B cell (primary cell): ENCODE data around the gene ITGA7. TPM values are rescaled to one million over a fixed set of nuclear protein-coding genes. Genes with fewer than 3 reads are reported as not detected.

Experiments
- ATAC-seq: fragments of 200-7000 bp; cut with Tn5 transposase; one replicate; pipeline ENCODE4 v1.10.0; 2021; ENCODE audit warnings: low read depth, mild to moderate bottlenecking, moderate number of reproducible peaks, moderate library complexity
- CTCF ChIA-PET: fragments of 350-600 bp; sonication (Branson Sonifier 250); formaldehyde crosslinking; loops from one replicate; lab custom pipeline; 2021; ENCODE audit warnings: antibody characterized with exemption, inconsistent platforms; lab: Charles Lee
- POLR2A ChIA-PET: fragments of 350-600 bp; sonication (Branson Sonifier 250); formaldehyde crosslinking; loops from one replicate; lab custom pipeline; 2021; ENCODE audit warnings: antibody characterized with exemption; lab: Charles Lee
- DNase-seq: peaks from one replicate; pipeline ENCODE4 v3.0.0; 2013
- H2AFZ ChIP-seq: 2 replicates; pipeline ENCODE4 v1.6.1; 2012; ENCODE audit warnings: mild to moderate bottlenecking, low read depth, low read length; ENCODE audit not compliant: insufficient read depth, poor library complexity, severe bottlenecking
- H3K27ac ChIP-seq, 2 donors: 1 replicate in 1 of 2; 2 replicates in 1 of 2; pipeline ENCODE4 v1.5.1; 2012 to 2013; ENCODE audit warnings: low read length in 2 of 2, mild to moderate bottlenecking in 2 of 2, moderate library complexity in 1 of 2
- H3K27me3 ChIP-seq, 4 experiments: fragments of 200-600 bp in 1 of 4; sonication (generic) in 1 of 4; replicated peaks in 1 of 4; 1 replicate in 2 of 4; 2 replicates in 2 of 4; pipeline versions ENCODE4 v1.6.1 to v1.7.0; 2013 to 2016; ENCODE audit warnings: low read length in 3 of 4, mild to moderate bottlenecking in 2 of 4, mixed read lengths in 1 of 4, moderate library complexity in 1 of 4; ENCODE audit not compliant: insufficient read depth in 4 of 4, control insufficient read depth in 3 of 4; ENCODE audit errors: control extremely low read depth in 1 of 4
- H3K36me3 ChIP-seq, 2 experiments: replicated peaks in 1 of 2; 1 replicate in 1 of 2; 2 replicates in 1 of 2; pipeline versions ENCODE4 v1.6.1 to v1.7.1; 2013; ENCODE audit warnings: low read length in 1 of 2; ENCODE audit not compliant: insufficient read depth in 2 of 2, control insufficient read depth in 1 of 2; ENCODE audit errors: control extremely low read depth in 1 of 2, extremely low read depth in 1 of 2
- H3K4me1 ChIP-seq, 2 donors: fragments of 200-600 bp in 1 of 2; sonication (generic) in 1 of 2; 1 replicate in 1 of 2; 2 replicates in 1 of 2; pipeline versions ENCODE4 v1.5.1 to v1.6.1; 2013 to 2017; ENCODE audit warnings: low read length in 2 of 2; ENCODE audit not compliant: control insufficient read depth in 2 of 2, insufficient read depth in 2 of 2
- H3K4me2 ChIP-seq: replicated peaks from 2 replicates; pipeline ENCODE3; 2012; ENCODE audit warnings: mild to moderate bottlenecking, low read depth, low read length; ENCODE audit not compliant: poor library complexity, severe bottlenecking
- H3K4me3 ChIP-seq, 5 experiments: fragments of 200-600 bp in 1 of 5; sonication (generic) in 1 of 5; 1 replicate in 3 of 5; 2 replicates in 2 of 5; pipeline versions ENCODE4 v1.5.1 to v1.7.0; 2011 to 2016; ENCODE audit warnings: low read length in 4 of 5, mild to moderate bottlenecking in 4 of 5, low read depth in 2 of 5, control low read depth in 1 of 5, moderate library complexity in 1 of 5; ENCODE audit not compliant: insufficient read depth in 1 of 5; ENCODE audit errors: control extremely low read depth in 1 of 5, extremely low read depth in 1 of 5
- H3K79me2 ChIP-seq: fragments of 200-600 bp; sonication (generic); one replicate; pipeline ENCODE4 v1.6.0; 2016; ENCODE audit warnings: low read length; ENCODE audit not compliant: control insufficient read depth, insufficient read depth
- H3K9ac ChIP-seq: fragments of 200-600 bp; sonication (generic); 2 replicates; pipeline ENCODE4 v1.6.1; 2017; ENCODE audit warnings: mild to moderate bottlenecking, low read length, moderate library complexity
- H3K9me3 ChIP-seq, 3 donors: one replicate each; pipeline versions ENCODE4 v1.6.1 to v1.7.1; 2013; ENCODE audit warnings: low read length in 2 of 3; ENCODE audit not compliant: control insufficient read depth in 2 of 3, insufficient read depth in 1 of 3; ENCODE audit errors: control extremely low read depth in 1 of 3
- H4K20me1 ChIP-seq: 2 replicates; pipeline ENCODE4 v1.6.0; 2012; ENCODE audit warnings: mild to moderate bottlenecking, low read length; ENCODE audit not compliant: insufficient read depth, control insufficient read depth, poor library complexity, severe bottlenecking
- H3K27ac Mint-ChIP-seq: one replicate; pipeline ENCODE4 v1.8.0; 2021; ENCODE audit warnings: mixed read lengths
- H3K27me3 Mint-ChIP-seq: one replicate; pipeline ENCODE4 v1.8.0; 2021; ENCODE audit warnings: mixed read lengths
- H3K4me1 Mint-ChIP-seq: one replicate; pipeline ENCODE4 v1.8.0; 2021; ENCODE audit warnings: mixed read lengths
- H3K4me3 Mint-ChIP-seq: one replicate; pipeline ENCODE4 v1.8.0; 2021; ENCODE audit warnings: mixed read lengths
- H3K9me3 Mint-ChIP-seq: one replicate; pipeline ENCODE4 v1.8.0; 2022; ENCODE audit warnings: mixed read lengths; ENCODE audit not compliant: insufficient read depth
- CTCF ChIP-seq: fragments of 200-600 bp; IDR thresholded peaks from one replicate; pipeline ENCODE4 v1.8.0; 2022; ENCODE audit warnings: antibody characterized with exemption, mild to moderate bottlenecking
- EZH2 ChIP-seq: IDR thresholded peaks from 2 replicates; pipeline ENCODE4 v1.6.1; 2012; ENCODE audit warnings: borderline replicate concordance, low read depth, mild to moderate bottlenecking, moderate library complexity, low read length; ENCODE audit not compliant: insufficient read depth, poor library complexity, severe bottlenecking
- WGBS: methylation state at CpG from one replicate; pipeline ENCODE4 v1.1.5; 2013; ENCODE audit warnings: missing lambda C conversion rate; ENCODE audit not compliant: insufficient coverage; 5-methylcytosine and 5-hydroxymethylcytosine counted together
- intact Hi-C: fragments of 100-400 bp; cut with micrococcal nuclease; formaldehyde crosslinking; loops from one replicate; pipeline ENCODE4 v1.10.0; 2022
- polyA minus RNA-seq: library from RNA; depleted of rRNA, polyadenylated mRNA; stranded (reverse); fragments of >200 nt; gene quantifications from 2 replicates; pipeline ENCODE4 v1.2.3, GENCODE V29; 2012
- polyA plus RNA-seq: library from polyadenylated mRNA; depleted of rRNA; stranded (reverse); fragments of >200 nt; gene quantifications from 2 replicates; pipeline ENCODE4 v1.2.3, GENCODE V29; 2012
- total RNA-seq, 2 donors: library from RNA; stranded (reverse); fragments of 120-200 nt in 1 of 2; gene quantifications; 1 replicate in 1 of 2; 2 replicates in 1 of 2; pipeline versions ENCODE4 v1.2.3 to v1.2.4, GENCODE V29; 2013 to 2022

The ITGA7 gene
- total RNA-seq (2.4 and 2.7 TPM in 2 replicates), polyA plus RNA-seq (3.3 and 5.2 TPM in 2 replicates), polyA minus RNA-seq (1.5 and 2.0 TPM in 2 replicates)
- total RNA-seq (2013) = 8.3 TPM

- peak within 1 kb of the TSS; percentile 96 for H3K4me2 ChIP-seq
- H3K27me3 Mint-ChIP-seq = peaks cover 18% of the 10 kb centered on the region
- peaks cover 19 to 21% of the 10 kb centered on the region in 2 donors for H3K4me1 ChIP-seq
- peak; percentile 56 for DNase-seq
- H3K27ac Mint-ChIP-seq = peak within 1 kb of the TSS; percentile 24
- H3K4me3 Mint-ChIP-seq = peak within 1 kb of the TSS; percentile 90
- peak within 1 kb of the TSS; percentile 91 for H2AFZ ChIP-seq
- ATAC-seq = peak; percentile 84
- CTCF ChIA-PET = interaction anchor here (1.0 to 2.8 kb wide), 3 partner anchors 26 to 52 kb away, joined by 3 to 15 read pairs (median 4); no protein-coding TSS in a partner anchor
- TF ChIP-seq EZH2 (no peak), CTCF (no peak)
- no peaks in the 10 kb centered on the region for H3K36me3 ChIP-seq
- peaks cover 0 to 20% (median 8%) of the 10 kb centered on the region in 4 experiments for H3K27me3 ChIP-seq
- peaks cover 28% of the 10 kb centered on the region for H3K4me1 Mint-ChIP-seq
- H3K9me3 ChIP-seq = no peaks in the 10 kb centered on the region
- WGBS = under 1% methylated on average over 23 of the region's 39 CpGs
- H3K4me3 ChIP-seq = peak within 1 kb of the TSS; percentile 38 to 81 (median 58)
- peak within 1 kb of the TSS; percentile 69 for H3K9ac ChIP-seq
- no peak within 1 kb of the TSS for H3K27ac ChIP-seq
- intact Hi-C loops = loop anchor here (5.0 kb wide), 1 partner anchor 36 kb away; no protein-coding TSS in a partner anchor
- no peaks in the 10 kb centered on the region for H4K20me1 ChIP-seq
- POLR2A ChIA-PET = interaction anchor here (0.6 to 1.2 kb wide), 2 partner anchors 8 to 30 kb away, joined by 3 to 5 read pairs; partner anchors contain the start of gene BLOC1S1
- no peaks in the 10 kb centered on the region for H3K79me2 ChIP-seq
- no peaks in the 10 kb centered on the region for H3K9me3 Mint-ChIP-seq
Observed at GRCh38 chr12:55707841-55708694, at the start of gene ITGA7. Gene ITGA7, minus strand, starts transcription at chr12:55707904. Its CDS starts 222 bp downstream, at chr12:55707682.

GRCh38 chr12:55755246-55755645 lies 47.5 kb upstream of the ITGA7 start:
- Histone ChIP-seq H4K20me1 (peaks cover 4% of the 10 kb centered on the region), H3K27me3 (no peaks in the 10 kb centered on the region), H3K27ac (no peak overlapping the region), H3K4me1 (no peaks in the 10 kb centered on the region), H2AFZ (no peak overlapping the region), H3K79me2 (no peaks in the 10 kb centered on the region), H3K36me3 (peaks cover 12 to 82% of the 10 kb centered on the region in 2 experiments), H3K4me2 (no peak overlapping the region), H3K9me3 (no peaks in the 10 kb centered on the region), H3K4me3 (no peak overlapping the region), H3K9ac (no peak overlapping the region)
- H3K4me3 Mint-ChIP-seq = no peak overlapping the region
- POLR2A ChIA-PET = no interaction called here
- H3K9me3 Mint-ChIP-seq = no peaks in the 10 kb centered on the region
- intact Hi-C loops = no loop called here
- H3K4me1 Mint-ChIP-seq = no peaks in the 10 kb centered on the region
- ATAC-seq (no peak), DNase-seq (no peak)
- WGBS = no CpG with 5 or more reads among the region's 2 CpGs
- H3K27me3 Mint-ChIP-seq = no peaks in the 10 kb centered on the region
- TF ChIP-seq CTCF (no peak), EZH2 (no peak)
- CTCF ChIA-PET = interaction anchor here (1.2 to 4.7 kb wide), 4 partner anchors 15 to 241 kb away, joined by 3 to 19 read pairs (median 4); no protein-coding TSS in a partner anchor
- no peak overlapping the region for H3K27ac Mint-ChIP-seq
